Suppressor macrophage treated with lipopolysaccharide for 4 hours (primary cell): ENCODE data around the gene TRIM33.
A peak's percentile ranks its signal among the peaks of the same experiment; 100 is the strongest.
"Not testable (repeated sequence)": the region's sequence is repeated elsewhere in the genome, so short reads cannot be mapped to it uniquely, and the experiment has no call there.

Experiments
- DNase-seq: peaks from one replicate; pipeline ENCODE4 v3.0.0-alpha.2; 2020

The TRIM33 gene

GRCh38 chr1:114462341-114462740 lies 48.7 kb downstream of the TRIM33 start:
- no peak for DNase-seq

- peak; percentile 83 for DNase-seq
These were observed 52.7 kb downstream of the TRIM33 start for GRCh38 chr1:114458237-114458777.

DNA sequence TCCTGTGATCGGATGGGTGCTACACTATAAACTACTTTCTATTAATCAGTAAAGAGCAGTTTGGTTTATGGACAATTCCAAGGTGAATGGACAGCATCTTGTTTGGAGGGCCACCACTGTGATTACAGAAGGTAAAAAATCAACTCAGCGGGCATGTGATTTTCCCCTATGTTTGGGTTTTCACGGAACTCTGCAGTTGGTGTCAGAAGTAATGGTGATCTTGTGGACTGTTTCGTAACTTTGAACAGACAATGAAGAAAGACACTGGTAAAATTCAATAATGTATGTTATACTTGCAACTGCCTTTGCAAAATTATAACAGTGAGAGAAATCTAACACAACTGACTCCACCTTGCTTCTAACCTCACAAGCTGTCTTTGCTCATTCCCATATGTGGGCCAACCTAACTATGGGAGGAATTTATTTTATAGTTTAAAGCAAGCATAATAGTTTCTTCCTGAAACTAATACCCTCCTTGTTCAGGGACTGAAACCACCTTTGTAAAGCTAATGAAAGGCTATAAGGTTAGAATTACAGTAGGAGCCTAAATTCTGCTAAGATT lies 53.2 kb downstream of the TRIM33 start:
- DNase-seq: peak; percentile 20

GRCh38 chr1:114456586-114456985 lies 54.4 kb downstream of the TRIM33 start:
- no peak for DNase-seq

- DNase-seq: peak; percentile 67
These were observed 55.8 kb downstream of the TRIM33 start for GRCh38 chr1:114455102-114455785.

DNA sequence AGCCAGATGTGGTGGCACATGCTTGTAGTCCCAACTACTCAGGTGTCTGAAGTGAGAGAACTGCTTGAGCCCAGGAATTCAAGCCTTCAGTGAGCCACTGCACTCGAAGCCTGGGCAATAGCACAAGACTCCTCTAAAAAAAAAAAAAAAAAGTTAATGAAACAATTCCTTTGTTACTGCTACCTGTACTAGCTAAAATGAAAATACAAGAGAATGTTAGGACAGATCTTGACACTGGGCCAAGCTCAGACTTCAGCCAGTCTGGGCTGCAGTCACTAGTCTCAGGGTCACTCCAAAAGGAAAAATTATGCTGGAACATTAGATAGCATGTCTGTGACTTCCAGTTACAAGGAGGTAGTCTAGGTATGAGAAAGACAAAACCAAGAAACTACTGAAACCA lies 56.5 kb downstream of the TRIM33 start:
- no peak for DNase-seq

- no peak for DNase-seq
These were observed 57.6 kb downstream of the TRIM33 start for GRCh38 chr1:114453361-114453784.

DNA sequence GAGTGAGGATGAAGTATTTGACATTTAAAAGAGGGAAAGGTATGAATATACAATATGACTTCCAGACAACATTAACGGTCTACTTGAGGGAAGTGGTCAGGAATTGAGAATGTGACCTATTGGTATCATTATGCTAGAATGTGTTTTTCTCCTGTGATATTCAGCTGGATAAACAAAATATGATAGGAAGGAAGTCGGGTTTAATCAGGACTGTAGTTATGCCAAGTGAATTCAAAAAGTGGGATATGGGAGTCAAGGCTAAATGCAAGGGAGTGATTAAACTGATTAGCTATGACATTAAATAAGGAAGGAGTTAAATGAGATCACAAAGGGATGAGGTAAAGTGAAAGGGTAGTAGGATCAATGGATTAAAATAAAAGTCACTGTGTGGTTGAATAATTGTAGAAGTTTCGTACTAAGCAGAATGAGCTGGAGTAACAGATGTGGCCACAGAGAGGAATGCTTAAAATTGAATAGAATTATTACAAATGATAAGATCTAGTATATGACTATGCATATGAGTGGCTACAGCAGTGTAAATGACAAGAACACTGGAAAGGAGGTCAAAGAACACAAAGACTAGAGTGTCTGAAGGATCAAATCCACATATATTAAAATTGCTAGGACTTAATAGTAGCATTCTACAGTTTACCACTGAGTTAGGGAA lies 62.5 kb downstream of the TRIM33 start:
- no peak for DNase-seq

GRCh38 chr1:114446198-114446597 lies 64.8 kb downstream of the TRIM33 start:
- DNase-seq: peak; percentile 49

DNA sequence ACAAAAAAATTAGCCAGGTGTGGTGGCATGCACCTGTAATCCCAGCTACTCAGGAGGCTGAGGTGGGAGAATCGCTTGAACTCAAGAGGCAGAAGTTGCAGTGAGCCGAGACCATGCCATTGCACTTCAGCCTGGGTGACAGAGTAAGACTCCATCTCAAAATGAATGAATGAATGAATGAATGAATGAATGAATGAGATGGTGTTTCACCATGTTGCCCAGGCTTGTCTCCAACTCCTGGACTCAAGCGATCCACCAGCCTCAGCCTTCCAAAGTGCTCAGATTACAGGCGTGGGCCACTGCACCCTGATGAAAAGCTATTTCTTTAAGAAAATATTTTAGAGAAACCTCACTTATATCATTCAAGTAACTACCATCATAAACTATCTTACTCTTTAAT lies 67.8 kb downstream of the TRIM33 start:
- not testable (repeated sequence) for DNase-seq

DNA sequence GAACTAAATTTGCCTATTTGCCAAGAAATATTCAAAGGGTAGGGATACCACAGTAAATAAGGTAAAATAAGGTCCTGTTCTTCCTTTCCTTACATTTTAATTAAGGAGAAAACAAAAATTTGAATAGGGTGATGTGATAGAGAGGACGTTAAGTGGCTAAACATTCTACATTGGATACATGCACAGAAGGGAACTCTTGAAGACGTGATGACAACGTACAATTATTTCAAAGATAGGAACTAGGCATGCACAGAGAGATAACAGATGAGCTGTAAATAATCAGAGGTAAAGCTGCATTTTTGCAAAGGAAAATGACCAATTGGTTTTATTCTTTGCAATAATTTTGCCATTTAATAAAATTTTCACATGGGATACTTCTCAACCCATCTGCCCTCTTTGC lies 69.7 kb downstream of the TRIM33 start:
- no peak for DNase-seq

DNA sequence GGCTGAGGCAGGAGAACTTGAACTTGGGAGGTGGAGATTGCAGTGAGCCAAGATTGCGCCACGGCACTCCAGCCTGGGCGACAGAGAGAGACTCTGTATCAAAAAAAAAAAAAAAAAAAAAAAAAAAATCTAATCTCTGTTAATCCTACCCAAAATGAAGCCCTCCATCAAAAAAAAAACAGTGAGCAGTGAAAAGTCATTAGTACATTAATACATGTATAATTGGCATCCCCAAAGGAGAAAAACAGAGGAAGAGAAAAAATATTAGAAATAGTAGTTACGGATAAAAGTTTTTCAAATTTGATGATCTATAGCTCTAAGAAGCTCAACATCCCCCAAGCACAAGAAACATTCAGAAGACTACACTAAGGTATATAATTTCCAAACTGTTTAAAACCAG lies 71.6 kb downstream of the TRIM33 start:
- no peak for DNase-seq

- no peak for DNase-seq
These were observed 73.2 kb downstream of the TRIM33 start for GRCh38 chr1:114437812-114438211.

DNA sequence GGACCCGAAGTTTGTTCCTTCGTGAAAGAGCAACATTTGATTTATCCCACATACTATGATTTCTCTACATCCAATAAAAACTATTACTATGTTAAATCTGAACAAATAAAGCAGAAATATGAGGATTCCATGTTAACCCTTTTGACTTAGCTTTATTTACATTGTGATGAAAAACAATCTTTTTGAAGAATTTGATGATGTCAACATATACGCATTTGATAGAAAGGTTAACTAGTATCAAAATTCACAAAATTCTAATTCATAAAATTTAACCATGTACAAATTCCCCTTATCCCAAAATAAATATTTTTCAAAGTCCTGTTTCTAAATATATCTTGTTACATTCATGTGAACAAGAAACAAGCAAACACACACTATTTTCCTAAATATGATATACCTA lies 74.2 kb downstream of the TRIM33 start:
- no peak for DNase-seq

- no peak for DNase-seq
These were observed 75.8 kb downstream of the TRIM33 start for GRCh38 chr1:114435088-114435715.

- no peak for DNase-seq
These were observed 80.0 kb downstream of the TRIM33 start for GRCh38 chr1:114431026-114431425.

GRCh38 chr1:114428083-114428754 lies 82.8 kb downstream of the TRIM33 start:
- peak; percentile 34 for DNase-seq

DNA sequence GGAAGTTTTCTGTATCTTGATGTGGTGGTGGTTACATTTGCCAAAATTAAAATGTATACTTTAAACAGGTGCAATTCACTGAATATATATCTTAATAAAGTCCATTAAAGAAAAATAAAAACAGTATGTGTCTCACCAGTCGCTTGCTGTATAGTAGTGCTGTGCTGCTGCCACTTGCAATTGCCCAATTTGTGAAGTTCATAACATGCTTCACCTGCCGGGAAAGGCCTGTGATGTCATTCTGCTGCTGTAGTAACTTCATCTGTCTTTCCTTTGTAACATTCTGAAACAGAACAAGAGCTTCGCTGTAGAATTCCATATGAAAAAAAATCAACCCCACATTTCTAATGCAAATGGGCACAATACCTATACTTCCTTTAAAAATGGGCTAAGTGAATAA lies 83.4 kb downstream of the TRIM33 start:
- no peak for DNase-seq

- no peak for DNase-seq
These were observed 87.5 kb downstream of the TRIM33 start for GRCh38 chr1:114423455-114423854.

GRCh38 chr1:114418948-114419347 lies 92.1 kb downstream of the TRIM33 start:
- DNase-seq: not testable (repeated sequence)

DNA sequence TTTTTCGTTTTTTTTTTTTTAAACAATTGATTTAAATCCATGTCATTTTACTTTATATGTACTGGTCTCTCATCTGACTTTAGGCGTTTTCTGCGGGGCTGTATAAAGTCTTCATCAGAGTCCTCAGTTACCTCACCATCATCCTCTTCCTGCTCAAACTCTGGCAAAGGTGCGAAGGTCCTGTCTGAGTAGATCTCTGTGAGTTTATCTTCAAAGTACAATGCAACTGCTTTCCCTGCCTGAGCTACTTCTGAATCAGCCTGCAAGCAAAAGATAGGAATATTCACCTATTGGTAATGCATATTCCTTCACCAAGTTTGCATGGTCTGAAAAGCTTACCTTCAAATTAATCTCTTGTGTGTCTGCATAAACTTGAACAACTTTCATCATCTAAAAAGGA lies 113.4 kb downstream of the TRIM33 start:
- no peak for DNase-seq

- DNase-seq: no peak
These were observed 115.1 kb downstream of the TRIM33 start for GRCh38 chr1:114395863-114396262.

GRCh38 chr1:114390960-114391359 lies 120.0 kb downstream of the TRIM33 start:
- DNase-seq: no peak
